Omental fat pad (tissue), 4 donors: ENCODE measurements around the gene DLG2. TPM values are rescaled to one million over a fixed set of nuclear protein-coding genes. Genes with fewer than 3 reads are reported as not detected.

Experiments used
- ATAC-seq: fragments of 150-250 bp; one replicate; pipeline ENCODE4 v1.9.1; 2016; ENCODE audit warnings: mild to moderate bottlenecking, moderate library complexity; ENCODE audit not compliant: low FRiP score
- DNase-seq: peaks from one replicate; pipeline ENCODE4 v3.0.0-alpha.2; 2019; ENCODE audit warnings: low spot score
- CTCF ChIP-seq, 3 donors: fragments of 450-650 bp; IDR thresholded peaks; one replicate each; pipeline ENCODE4 v1.5.1; 2016 to 2017; ENCODE audit warnings: antibody characterized with exemption in 3 of 3, mild to moderate bottlenecking in 3 of 3, moderate library complexity in 2 of 3
- total RNA-seq, 4 donors: library from RNA; depleted of rRNA; stranded (reverse); fragments of >200 nt; gene quantifications; one replicate each; pipeline ENCODE4 v1.1.0, GENCODE V29; 2016

DLG2 gene
- total RNA-seq, 4 donors from 2014 or later: 4.8 to 13.2 (median 8.1) TPM

GRCh38 chr11:85269109-85269508 lies 358.0 kb downstream of the DLG2 start:
- ATAC-seq (no peak), DNase-seq (no peak)
- no peak for TF ChIP-seq CTCF (IDR thresholded peaks at IDR 0.05)

GRCh38 chr11:85266646-85267045 lies 360.5 kb downstream of the DLG2 start:
- no peak for TF ChIP-seq CTCF (IDR thresholded peaks at IDR 0.05)
- ATAC-seq (no peak), DNase-seq (no peak)

- ATAC-seq: no peak
- no peak for DNase-seq
- no peak for TF ChIP-seq CTCF (IDR thresholded peaks at IDR 0.05)
These were observed 363.8 kb downstream of the DLG2 start for GRCh38 chr11:85263328-85263727.

- no peak for TF ChIP-seq CTCF (IDR thresholded peaks at IDR 0.05)
- no peak for DNase-seq
- no peak for ATAC-seq
These were observed 369.3 kb downstream of the DLG2 start for GRCh38 chr11:85257837-85258236.

- DNase-seq: no peak
- no peak for TF ChIP-seq CTCF (IDR thresholded peaks at IDR 0.05)
- ATAC-seq: no peak
These were observed 370.7 kb downstream of the DLG2 start for GRCh38 chr11:85256433-85256832.

- no peak for ATAC-seq
- no peak for TF ChIP-seq CTCF (IDR thresholded peaks at IDR 0.05)
These were observed 377.7 kb downstream of the DLG2 start for GRCh38 chr11:85249482-85249881.

GRCh38 chr11:85247797-85248196 lies 379.3 kb downstream of the DLG2 start:
- ATAC-seq: no peak
- no peak for DNase-seq
- no peak for TF ChIP-seq CTCF (IDR thresholded peaks at IDR 0.05)

More at GRCh38 chr11:85249482-85249881, 377.7 kb downstream of the DLG2 start:
- DNase-seq: no peak
